Measurements from ENCODE around the gene DYDC1.
"Not testable (repeated sequence)": the region's sequence is repeated elsewhere in the genome, so short reads cannot be mapped to it uniquely, and the experiment has no call there.

Gene DYDC1

GRCh38 chr10:80344276-80344675 lies 12.3 kb downstream of the DYDC1 start:
- DNase-seq (ENCODE audit: low spot score), result no peak

- DNase-seq (ENCODE audit: low spot score), result no peak
Observed at GRCh38 chr10:80333983-80334382, 22.6 kb downstream of the DYDC1 start.

- no peak for DNase-seq (ENCODE audit: low spot score)
Observed at GRCh38 chr10:80324891-80325364, 31.6 kb downstream of the DYDC1 start.

- no peak for DNase-seq (ENCODE audit: low spot score)
Observed at GRCh38 chr10:80324086-80324485, 32.5 kb downstream of the DYDC1 start.

GRCh38 chr10:80323311-80323710 lies 33.2 kb downstream of the DYDC1 start:
- no peak for DNase-seq (ENCODE audit: low spot score)

GRCh38 chr10:80322711-80323110 lies 33.8 kb downstream of the DYDC1 start:
- no peak for DNase-seq (ENCODE audit: low spot score)

GRCh38 chr10:80322158-80322557 lies 34.4 kb downstream of the DYDC1 start:
- DNase-seq (ENCODE audit: low spot score), result no peak

GRCh38 chr10:80321183-80321582 lies 35.4 kb downstream of the DYDC1 start:
- no peak for DNase-seq (ENCODE audit: low spot score)

GRCh38 chr10:80320377-80320776 lies 36.2 kb downstream of the DYDC1 start:
- DNase-seq (ENCODE audit: low spot score), result no peak

GRCh38 chr10:80319725-80320290 lies 36.7 kb downstream of the DYDC1 start:
- DNase-seq (ENCODE audit: low spot score), result no peak

- no peak for DNase-seq (ENCODE audit: low spot score)
Observed at GRCh38 chr10:80319318-80319717, 37.2 kb downstream of the DYDC1 start.

- no peak for DNase-seq (ENCODE audit: low spot score)
Observed at GRCh38 chr10:80318742-80319141, 37.8 kb downstream of the DYDC1 start.

GRCh38 chr10:80315391-80315790 lies 41.2 kb downstream of the DYDC1 start:
- no peak for DNase-seq (ENCODE audit: low spot score)

GRCh38 chr10:80313523-80313922 lies 43.0 kb downstream of the DYDC1 start:
- no peak for DNase-seq (ENCODE audit: low spot score)

- not testable (repeated sequence) for DNase-seq (ENCODE audit: low spot score)
Observed at GRCh38 chr10:80305989-80306388, 50.6 kb downstream of the DYDC1 start.

GRCh38 chr10:80296942-80297341 lies 59.6 kb downstream of the DYDC1 start:
- no peak for DNase-seq (ENCODE audit: low spot score)

- DNase-seq (ENCODE audit: low spot score), result no peak
Observed at GRCh38 chr10:80292607-80293239, 63.8 kb downstream of the DYDC1 start.

- DNase-seq (ENCODE audit: low spot score), result no peak
Observed at GRCh38 chr10:80290474-80291220, 65.9 kb downstream of the DYDC1 start.

- no peak for DNase-seq (ENCODE audit: low spot score)
Observed at GRCh38 chr10:80289451-80290287, 66.9 kb downstream of the DYDC1 start, which contains the start of gene MAT1A. TSS of gene MAT1A (minus strand) at chr10:80289658. CDS start at chr10:80289423, 235 bp downstream.

GRCh38 chr10:80288849-80289248 lies 67.7 kb downstream of the DYDC1 start:
- DNase-seq (ENCODE audit: low spot score), result no peak
